Measurements from ENCODE around the gene MED26. TPM values are rescaled to one million over a fixed set of nuclear protein-coding genes. Genes with fewer than 3 reads are reported as not detected.

MED26 gene
- total and polyA plus RNA-seq, 9 of the 15 experiments (the other 6 are each of a cell fraction or from before 2014, with no cell fraction given): 0.71 to 15.1 (median 6.2) TPM

DNA sequence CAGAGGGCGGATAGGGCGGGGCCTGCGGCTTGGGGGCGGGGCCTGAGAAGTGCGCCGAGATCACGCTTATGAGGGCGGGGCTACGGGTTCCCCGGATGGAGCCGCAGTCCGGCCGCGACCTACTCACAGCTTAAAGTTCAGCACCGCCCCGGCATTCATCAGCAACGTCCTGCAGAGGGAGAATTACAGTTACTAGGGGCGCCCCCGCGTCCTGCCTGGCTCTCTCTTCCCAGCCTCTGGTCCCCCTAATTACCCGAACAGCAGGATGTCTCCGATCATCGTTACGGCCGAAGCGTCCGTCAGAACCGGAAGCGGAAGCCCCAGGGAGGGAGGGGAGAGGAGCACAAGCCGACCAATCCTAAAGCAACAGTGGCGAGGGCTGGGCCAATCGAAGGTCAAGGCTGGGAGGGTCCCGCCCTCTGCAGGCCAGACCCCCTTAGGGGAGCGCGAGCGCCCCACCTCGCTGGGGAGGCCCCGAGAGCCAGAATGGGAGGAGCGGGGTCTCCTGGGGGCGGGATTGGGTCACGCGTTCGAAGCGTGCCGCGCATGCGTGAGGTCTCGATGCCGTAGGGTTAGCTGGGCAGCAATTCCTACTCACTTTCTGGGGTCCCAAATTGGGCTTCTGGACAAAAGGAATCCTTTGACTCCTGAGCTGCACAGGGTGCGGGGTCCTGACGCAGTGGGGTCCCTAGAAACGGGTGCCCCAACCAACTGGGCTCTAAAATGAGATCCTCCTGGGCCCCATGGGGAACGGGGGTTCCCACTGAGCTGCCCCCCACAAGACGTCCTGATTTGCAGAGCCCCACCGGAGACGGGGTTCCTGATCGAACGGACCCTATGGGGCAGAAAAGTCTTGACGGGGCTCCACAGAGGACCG lies 32.1 kb upstream of the MED26 start, which contains the start of gene SMIM7 (continued):
- TF ChIP-seq, protein P1, sequence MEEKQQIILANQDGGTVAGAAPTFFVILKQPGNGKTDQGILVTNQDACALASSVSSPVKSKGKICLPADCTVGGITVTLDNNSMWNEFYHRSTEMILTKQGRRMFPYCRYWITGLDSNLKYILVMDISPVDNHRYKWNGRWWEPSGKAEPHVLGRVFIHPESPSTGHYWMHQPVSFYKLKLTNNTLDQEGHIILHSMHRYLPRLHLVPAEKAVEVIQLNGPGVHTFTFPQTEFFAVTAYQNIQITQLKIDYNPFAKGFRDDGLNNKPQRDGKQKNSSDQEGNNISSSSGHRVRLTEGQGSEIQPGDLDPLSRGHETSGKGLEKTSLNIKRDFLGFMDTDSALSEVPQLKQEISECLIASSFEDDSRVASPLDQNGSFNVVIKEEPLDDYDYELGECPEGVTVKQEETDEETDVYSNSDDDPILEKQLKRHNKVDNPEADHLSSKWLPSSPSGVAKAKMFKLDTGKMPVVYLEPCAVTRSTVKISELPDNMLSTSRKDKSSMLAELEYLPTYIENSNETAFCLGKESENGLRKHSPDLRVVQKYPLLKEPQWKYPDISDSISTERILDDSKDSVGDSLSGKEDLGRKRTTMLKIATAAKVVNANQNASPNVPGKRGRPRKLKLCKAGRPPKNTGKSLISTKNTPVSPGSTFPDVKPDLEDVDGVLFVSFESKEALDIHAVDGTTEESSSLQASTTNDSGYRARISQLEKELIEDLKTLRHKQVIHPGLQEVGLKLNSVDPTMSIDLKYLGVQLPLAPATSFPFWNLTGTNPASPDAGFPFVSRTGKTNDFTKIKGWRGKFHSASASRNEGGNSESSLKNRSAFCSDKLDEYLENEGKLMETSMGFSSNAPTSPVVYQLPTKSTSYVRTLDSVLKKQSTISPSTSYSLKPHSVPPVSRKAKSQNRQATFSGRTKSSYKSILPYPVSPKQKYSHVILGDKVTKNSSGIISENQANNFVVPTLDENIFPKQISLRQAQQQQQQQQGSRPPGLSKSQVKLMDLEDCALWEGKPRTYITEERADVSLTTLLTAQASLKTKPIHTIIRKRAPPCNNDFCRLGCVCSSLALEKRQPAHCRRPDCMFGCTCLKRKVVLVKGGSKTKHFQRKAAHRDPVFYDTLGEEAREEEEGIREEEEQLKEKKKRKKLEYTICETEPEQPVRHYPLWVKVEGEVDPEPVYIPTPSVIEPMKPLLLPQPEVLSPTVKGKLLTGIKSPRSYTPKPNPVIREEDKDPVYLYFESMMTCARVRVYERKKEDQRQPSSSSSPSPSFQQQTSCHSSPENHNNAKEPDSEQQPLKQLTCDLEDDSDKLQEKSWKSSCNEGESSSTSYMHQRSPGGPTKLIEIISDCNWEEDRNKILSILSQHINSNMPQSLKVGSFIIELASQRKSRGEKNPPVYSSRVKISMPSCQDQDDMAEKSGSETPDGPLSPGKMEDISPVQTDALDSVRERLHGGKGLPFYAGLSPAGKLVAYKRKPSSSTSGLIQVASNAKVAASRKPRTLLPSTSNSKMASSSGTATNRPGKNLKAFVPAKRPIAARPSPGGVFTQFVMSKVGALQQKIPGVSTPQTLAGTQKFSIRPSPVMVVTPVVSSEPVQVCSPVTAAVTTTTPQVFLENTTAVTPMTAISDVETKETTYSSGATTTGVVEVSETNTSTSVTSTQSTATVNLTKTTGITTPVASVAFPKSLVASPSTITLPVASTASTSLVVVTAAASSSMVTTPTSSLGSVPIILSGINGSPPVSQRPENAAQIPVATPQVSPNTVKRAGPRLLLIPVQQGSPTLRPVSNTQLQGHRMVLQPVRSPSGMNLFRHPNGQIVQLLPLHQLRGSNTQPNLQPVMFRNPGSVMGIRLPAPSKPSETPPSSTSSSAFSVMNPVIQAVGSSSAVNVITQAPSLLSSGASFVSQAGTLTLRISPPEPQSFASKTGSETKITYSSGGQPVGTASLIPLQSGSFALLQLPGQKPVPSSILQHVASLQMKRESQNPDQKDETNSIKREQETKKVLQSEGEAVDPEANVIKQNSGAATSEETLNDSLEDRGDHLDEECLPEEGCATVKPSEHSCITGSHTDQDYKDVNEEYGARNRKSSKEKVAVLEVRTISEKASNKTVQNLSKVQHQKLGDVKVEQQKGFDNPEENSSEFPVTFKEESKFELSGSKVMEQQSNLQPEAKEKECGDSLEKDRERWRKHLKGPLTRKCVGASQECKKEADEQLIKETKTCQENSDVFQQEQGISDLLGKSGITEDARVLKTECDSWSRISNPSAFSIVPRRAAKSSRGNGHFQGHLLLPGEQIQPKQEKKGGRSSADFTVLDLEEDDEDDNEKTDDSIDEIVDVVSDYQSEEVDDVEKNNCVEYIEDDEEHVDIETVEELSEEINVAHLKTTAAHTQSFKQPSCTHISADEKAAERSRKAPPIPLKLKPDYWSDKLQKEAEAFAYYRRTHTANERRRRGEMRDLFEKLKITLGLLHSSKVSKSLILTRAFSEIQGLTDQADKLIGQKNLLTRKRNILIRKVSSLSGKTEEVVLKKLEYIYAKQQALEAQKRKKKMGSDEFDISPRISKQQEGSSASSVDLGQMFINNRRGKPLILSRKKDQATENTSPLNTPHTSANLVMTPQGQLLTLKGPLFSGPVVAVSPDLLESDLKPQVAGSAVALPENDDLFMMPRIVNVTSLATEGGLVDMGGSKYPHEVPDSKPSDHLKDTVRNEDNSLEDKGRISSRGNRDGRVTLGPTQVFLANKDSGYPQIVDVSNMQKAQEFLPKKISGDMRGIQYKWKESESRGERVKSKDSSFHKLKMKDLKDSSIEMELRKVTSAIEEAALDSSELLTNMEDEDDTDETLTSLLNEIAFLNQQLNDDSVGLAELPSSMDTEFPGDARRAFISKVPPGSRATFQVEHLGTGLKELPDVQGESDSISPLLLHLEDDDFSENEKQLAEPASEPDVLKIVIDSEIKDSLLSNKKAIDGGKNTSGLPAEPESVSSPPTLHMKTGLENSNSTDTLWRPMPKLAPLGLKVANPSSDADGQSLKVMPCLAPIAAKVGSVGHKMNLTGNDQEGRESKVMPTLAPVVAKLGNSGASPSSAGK (IDR thresholded peaks at IDR 0.05): peak; percentile 80
- TF ChIP-seq ERF (CRISPR knock-in tag; IDR thresholded peaks at IDR 0.05) (peak; percentile 82; the same call in 1 of the 2 replicates), SAP30 (IDR thresholded peaks at IDR 0.05; ENCODE audit: borderline replicate concordance, insufficient read depth, low read depth, low read length, poor library complexity, severe bottlenecking) (peak; percentile 1), ZNF224 (CRISPR knock-in tag; IDR thresholded peaks at IDR 0.05) (no peak), BRD9 (IDR thresholded peaks at IDR 0.05; ENCODE audit: low read depth, partially characterized antibody) (no peak), TAF15 (IDR thresholded peaks at IDR 0.05; ENCODE audit: low read depth, low read length) (no peak), IFI16 (CRISPR knock-in tag; IDR thresholded peaks at IDR 0.05) (no peak), HNRNPL (IDR thresholded peaks at IDR 0.05; ENCODE audit: low read depth, low read length) (no peak), HMGN3 (IDR thresholded peaks at IDR 0.05; ENCODE audit: borderline replicate concordance, extremely low read depth, insufficient read length, low read depth, low read length) (peak; percentile 94), CBFA2T2 (conservative IDR thresholded peaks at IDR 0.05) (no peak), CREBBP (IDR thresholded peaks at IDR 0.05; ENCODE audit: low read depth, low read length) (no peak)
- TF ChIP-seq, protein P2, sequence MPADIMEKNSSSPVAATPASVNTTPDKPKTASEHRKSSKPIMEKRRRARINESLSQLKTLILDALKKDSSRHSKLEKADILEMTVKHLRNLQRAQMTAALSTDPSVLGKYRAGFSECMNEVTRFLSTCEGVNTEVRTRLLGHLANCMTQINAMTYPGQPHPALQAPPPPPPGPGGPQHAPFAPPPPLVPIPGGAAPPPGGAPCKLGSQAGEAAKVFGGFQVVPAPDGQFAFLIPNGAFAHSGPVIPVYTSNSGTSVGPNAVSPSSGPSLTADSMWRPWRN (IDR thresholded peaks at IDR 0.05; ENCODE audit: low read depth): peak; percentile 99
- TF ChIP-seq, protein P3, sequence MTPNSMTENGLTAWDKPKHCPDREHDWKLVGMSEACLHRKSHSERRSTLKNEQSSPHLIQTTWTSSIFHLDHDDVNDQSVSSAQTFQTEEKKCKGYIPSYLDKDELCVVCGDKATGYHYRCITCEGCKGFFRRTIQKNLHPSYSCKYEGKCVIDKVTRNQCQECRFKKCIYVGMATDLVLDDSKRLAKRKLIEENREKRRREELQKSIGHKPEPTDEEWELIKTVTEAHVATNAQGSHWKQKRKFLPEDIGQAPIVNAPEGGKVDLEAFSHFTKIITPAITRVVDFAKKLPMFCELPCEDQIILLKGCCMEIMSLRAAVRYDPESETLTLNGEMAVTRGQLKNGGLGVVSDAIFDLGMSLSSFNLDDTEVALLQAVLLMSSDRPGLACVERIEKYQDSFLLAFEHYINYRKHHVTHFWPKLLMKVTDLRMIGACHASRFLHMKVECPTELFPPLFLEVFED (CRISPR knock-in tag; conservative IDR thresholded peaks at IDR 0.05): 0 out of 2 replicates have a peak, but pooled peaks have one; percentile 50

Measured in K562 (cell line).